HPDE6-E6E7 (cell line): ENCODE data around the gene FAM221A.
A peak's percentile ranks its signal among the peaks of the same experiment; 100 is the strongest.
"Not testable (repeated sequence)": the region's sequence is repeated elsewhere in the genome, so short reads cannot be mapped to it uniquely, and the experiment has no call there.

Experiments
- DNase-seq: peaks from one replicate; pipeline ENCODE4 v3.0.0; 2011; ENCODE audit warnings: missing footprints; ENCODE audit errors: extremely low spot score

The FAM221A gene, protein sequence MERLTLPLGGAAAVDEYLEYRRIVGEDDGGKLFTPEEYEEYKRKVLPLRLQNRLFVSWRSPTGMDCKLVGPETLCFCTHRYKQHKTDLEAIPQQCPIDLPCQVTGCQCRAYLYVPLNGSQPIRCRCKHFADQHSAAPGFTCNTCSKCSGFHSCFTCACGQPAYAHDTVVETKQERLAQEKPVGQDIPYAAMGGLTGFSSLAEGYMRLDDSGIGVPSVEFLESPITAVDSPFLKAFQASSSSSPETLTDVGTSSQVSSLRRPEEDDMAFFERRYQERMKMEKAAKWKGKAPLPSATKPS

GRCh38 chr7:23679898-23680413, at the start of gene FAM221A:
Gene FAM221A, plus strand, starts transcription at chr7:23680199. Its CDS starts 20 bp downstream, at chr7:23680219.
- peak; percentile 71 for DNase-seq

DNA sequence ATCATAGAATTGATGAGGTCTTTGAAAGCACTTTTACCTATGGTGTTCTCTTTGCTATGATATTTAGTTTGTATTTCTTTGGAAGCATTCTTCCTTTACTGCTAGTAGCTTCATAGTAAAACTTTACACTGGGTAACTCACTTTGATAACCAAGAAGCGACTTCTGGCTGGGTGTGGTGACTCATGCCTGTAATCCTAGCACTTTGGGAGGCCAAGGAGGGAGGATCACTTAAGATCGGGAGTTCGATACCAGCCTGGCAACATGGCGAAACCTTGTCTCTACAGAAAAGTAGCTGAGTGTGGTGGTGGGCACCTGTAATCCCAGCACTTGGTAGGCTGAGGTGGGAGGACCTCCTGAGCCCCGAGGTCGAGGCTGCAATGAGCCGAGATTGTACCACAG, 46.6 kb upstream of the FAM221A start:
- DNase-seq: no peak

- DNase-seq: no peak
Measured at GRCh38 chr7:23645822-23646221, 34.2 kb upstream of the FAM221A start.

GRCh38 chr7:23653942-23654341, 26.1 kb upstream of the FAM221A start:
- DNase-seq: no peak

- no peak for DNase-seq
Measured at GRCh38 chr7:23654508-23654907, 25.5 kb upstream of the FAM221A start.

DNA sequence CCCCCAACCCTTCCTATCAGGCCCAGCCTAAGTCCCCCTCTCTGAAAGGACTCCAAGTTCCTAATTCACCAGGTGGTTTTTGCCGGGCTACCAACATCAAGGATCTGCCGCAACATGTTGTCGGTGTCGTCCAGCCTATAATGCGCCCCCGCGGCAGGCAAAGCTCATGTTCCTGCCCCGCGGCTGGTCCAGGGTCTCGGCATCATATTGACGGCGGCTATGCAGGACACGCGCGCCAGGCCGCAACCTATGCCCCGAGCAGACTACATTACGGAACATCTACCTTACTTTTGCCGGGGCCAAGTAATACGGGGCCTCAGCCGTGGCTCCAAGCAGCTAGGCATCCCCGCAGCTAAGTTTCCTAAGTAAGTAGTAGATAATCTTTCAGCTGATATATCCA, 24.6 kb upstream of the FAM221A start:
- no peak for DNase-seq

DNA sequence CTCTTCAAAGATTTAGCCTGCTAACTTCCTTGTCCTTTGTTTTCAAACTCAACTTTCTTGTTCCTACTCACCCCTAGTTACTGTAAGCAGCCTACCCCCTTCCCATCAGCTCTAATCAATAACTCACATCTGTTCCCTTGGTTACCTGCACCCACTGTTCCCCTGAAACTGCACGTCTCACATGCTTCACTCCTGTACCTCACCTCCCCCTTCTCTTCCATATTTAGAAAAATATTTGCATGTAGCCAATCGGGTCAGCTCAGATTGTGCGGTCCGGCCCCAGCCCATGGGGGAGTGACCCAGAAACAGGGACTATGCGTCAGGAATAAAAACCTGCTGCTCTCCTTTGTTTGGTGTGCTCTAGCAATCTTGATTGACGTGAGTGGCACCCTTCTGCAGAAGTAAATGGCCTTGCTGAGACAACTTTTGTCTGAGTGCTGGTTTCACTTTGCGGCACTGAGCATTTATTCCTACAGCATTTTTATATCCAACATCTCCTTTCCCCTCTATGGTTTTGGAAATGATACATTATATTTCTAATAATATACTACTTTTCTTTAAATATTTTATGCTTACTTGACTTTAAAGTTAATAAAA, 21.1 kb upstream of the FAM221A start:
- no peak for DNase-seq

DNA sequence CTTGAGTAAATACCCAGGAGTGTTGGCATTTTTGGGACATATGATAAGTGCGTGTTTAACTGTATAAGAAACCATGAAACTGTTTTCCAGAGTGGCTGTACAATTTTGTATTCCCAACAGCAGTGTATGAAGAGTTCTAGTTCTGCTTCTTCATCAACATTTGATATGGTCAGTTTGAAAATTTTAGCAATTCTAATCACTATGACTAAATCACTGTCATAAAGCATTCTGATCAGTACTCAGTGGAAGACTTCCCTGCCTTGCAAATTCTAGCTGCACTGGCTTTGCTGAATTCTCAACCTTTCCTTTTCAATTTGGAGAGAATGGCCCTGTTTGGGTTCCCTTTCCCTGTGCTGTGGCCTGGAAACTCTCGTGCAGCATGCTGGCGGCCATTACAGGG, 18.6 kb upstream of the FAM221A start:
- no peak for DNase-seq

DNA sequence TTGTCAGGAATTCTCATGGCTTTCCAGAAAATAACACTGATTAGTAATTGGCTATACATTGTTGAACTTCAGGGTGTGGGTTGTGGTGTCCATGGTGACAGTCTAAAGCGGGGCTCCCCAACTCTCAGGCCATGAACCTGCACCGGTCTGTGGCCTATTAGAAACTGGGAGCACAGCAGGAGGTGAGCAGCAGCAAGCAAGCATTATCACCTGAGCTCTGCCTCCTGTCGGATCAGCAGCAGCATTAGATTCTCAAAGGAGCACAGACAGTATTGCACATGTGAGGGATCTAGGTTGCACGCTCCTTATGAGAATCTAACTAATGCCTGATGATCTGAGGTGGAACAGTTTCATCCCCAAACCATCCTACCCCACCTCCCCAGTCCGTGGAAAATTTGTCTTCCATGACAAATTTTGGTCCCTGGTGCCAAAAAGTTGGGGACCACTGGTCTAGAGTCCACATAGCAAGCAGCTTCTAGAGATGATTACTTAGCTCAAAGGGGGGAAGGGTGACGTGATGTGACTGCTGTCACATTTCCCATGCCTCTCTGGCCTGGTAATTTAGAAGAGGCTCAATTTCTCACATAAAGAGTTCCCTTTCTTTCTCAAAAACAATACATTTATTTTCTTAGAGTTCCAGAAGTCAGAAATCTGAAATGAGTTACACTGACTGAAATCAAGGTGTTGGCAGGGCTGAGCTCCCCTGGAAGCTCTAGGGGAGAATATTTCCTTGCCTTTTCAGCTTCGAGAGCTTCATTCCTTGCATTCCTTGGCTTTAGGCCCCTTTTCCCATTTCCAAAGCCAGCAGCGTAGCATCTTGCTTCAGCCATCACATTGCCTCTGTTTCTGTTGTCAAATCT, 17.6 kb upstream of the FAM221A start:
- DNase-seq: no peak

- no peak for DNase-seq
Measured at GRCh38 chr7:23662984-23663313, 17.1 kb upstream of the FAM221A start.

GRCh38 chr7:23664122-23664521, 15.9 kb upstream of the FAM221A start:
- DNase-seq: no peak

DNA sequence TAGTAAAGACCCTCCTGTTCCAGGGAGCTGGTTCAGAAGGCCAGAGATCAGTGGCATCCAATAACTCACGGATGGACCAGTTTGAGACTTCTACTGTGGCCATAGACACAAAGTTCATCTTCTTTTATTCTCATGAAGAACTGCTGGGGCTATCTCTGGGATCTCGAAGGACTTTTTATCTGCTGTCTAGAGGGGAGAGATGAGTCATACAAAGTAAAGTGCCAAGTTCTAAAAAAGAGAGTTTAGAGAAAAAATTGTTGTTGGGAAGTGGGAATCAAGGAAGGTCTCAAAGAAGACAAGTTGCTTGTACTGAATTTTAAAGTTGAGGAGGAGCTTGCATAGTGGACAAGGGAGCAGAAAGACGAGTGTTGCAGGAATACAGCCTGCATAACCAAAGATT, 8.0 kb upstream of the FAM221A start:
- DNase-seq: no peak

GRCh38 chr7:23680414-23681405, 711 bp downstream of the FAM221A start:
- peak; percentile 15 for DNase-seq

DNA sequence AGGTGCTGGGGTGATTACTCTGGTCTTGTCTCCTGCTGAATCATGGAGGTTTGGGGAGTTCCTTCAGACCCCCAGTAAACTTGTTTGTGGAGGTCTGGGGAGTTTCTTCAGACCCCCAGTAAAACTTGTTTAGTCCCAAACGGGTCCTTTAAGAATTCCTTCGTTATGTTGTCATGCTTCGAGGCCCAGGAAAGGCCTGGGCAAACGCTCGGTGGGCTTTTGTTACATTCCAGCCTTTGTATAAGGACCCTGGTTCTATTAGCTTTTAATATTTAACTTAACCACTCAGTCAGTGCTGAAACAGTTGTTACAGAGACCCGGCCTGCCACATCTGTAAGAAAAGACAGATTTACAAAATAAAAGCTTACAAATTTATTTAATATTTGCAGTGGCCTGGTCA, 4.0 kb downstream of the FAM221A start:
- DNase-seq: not testable (repeated sequence)

- no peak for DNase-seq
Measured at GRCh38 chr7:23685731-23686130, 5.7 kb downstream of the FAM221A start.

DNA sequence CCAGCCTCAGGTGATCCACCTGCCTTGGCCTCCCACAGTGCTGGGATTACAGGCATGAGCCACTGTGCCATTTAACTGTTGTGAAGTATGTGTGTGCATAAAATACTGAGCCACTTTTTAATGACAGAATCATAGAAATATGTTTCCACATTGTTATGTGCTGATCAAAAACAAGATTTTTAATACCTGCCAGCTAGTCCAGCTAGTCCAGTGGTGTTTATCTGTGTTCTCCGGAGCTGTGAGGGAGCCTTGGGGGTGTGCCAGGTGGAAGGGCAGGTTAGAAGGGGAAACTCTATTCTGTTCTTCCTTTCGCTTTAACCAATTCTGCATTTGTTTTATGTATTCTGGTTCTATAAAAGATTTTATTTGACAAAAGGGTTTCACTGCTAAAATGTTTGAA, 7.0 kb downstream of the FAM221A start:
- peak; percentile 9 for DNase-seq

DNA sequence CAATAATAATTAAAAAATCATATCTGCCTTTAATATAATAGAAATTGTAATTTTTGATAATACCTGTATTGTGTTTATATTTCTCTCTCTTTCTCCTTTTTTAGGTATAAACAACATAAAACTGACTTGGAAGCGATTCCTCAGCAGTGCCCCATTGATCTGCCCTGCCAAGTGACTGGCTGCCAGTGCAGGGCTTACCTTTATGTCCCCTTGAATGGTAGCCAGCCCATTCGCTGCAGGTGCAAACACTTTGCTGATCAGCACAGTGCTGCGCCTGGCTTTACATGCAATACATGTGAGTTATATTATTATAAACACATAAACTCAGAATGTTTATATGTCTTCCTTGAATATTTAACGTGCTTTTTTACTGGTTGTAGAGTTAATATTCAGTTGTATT, 9.2 kb downstream of the FAM221A start:
- DNase-seq: no peak

GRCh38 chr7:23691320-23691719, 11.3 kb downstream of the FAM221A start:
- no peak for DNase-seq

GRCh38 chr7:23693224-23693623, 13.2 kb downstream of the FAM221A start:
- DNase-seq: no peak

- DNase-seq: peak; percentile 26
Measured at GRCh38 chr7:23696916-23697441, 17.0 kb downstream of the FAM221A start.

- no peak for DNase-seq
Measured at GRCh38 chr7:23698822-23699221, 18.8 kb downstream of the FAM221A start.
